MM.1S (cell line): ENCODE measurements around the gene ETV6.

Experiments used
- DNase-seq: peaks from one replicate; pipeline ENCODE4 v3.0.0-alpha.2; 2015
- H2AFZ ChIP-seq: fragments of 300-600 bp; sonication (generic); 2 replicates; pipeline ENCODE4 v1.6.0; 2016; ENCODE audit warnings: antibody characterized with exemption, low read length
- H3F3A ChIP-seq: fragments of 300-600 bp; sonication (generic); 2 replicates; pipeline ENCODE4 v1.6.1; 2016; ENCODE audit warnings: mild to moderate bottlenecking, antibody characterized with exemption, low read length, moderate library complexity, mixed read lengths; ENCODE audit not compliant: insufficient read depth
- H3K27ac ChIP-seq: fragments of 300-600 bp; sonication (generic); 2 replicates; pipeline ENCODE4 v1.5.1; 2016; ENCODE audit warnings: mild to moderate bottlenecking, low read length
- H3K27me3 ChIP-seq: fragments of 300-600 bp; sonication (generic); replicated peaks from 2 replicates; pipeline ENCODE4 v1.6.0; 2016; ENCODE audit warnings: low read length; ENCODE audit not compliant: insufficient read depth
- H3K36me3 ChIP-seq: fragments of 300-600 bp; sonication (generic); replicated peaks from 2 replicates; pipeline ENCODE4 v1.6.1; 2016; ENCODE audit warnings: mild to moderate bottlenecking, low read length, mixed read lengths; ENCODE audit not compliant: insufficient read depth
- H3K4me1 ChIP-seq: fragments of 300-600 bp; sonication (generic); 2 replicates; pipeline ENCODE4 v1.6.1; 2016; ENCODE audit warnings: low read length, mixed read lengths
- H3K4me2 ChIP-seq: fragments of 300-600 bp; sonication (generic); 2 replicates; pipeline ENCODE4 v1.6.0; 2016; ENCODE audit warnings: low read depth, low read length
- H3K4me3 ChIP-seq: fragments of 300-600 bp; sonication (generic); 2 replicates; pipeline ENCODE4 v1.5.1; 2016; ENCODE audit warnings: low read length, mixed read lengths
- H3K79me2 ChIP-seq: fragments of 300-600 bp; sonication (generic); 2 replicates; pipeline ENCODE4 v1.6.1; 2016; ENCODE audit warnings: mixed run types, low read length, mixed read lengths
- H3K9ac ChIP-seq: fragments of 300-600 bp; sonication (generic); 2 replicates; pipeline ENCODE4 v1.6.1; 2016; ENCODE audit warnings: low read length, mixed read lengths
- H3K9me2 ChIP-seq: fragments of 300-600 bp; sonication (generic); replicated peaks from 2 replicates; pipeline ENCODE4 v1.6.1; 2016; ENCODE audit warnings: mild to moderate bottlenecking, low read length, mixed read lengths; ENCODE audit not compliant: insufficient read depth
- H3K9me3 ChIP-seq: fragments of 300-600 bp; sonication (generic); replicated peaks from 2 replicates; pipeline ENCODE4 v1.6.1; 2016; ENCODE audit warnings: mild to moderate bottlenecking, low read length, mixed read lengths; ENCODE audit not compliant: insufficient read depth
- H4K20me1 ChIP-seq: fragments of 300-600 bp; sonication (generic); 2 replicates; pipeline ENCODE4 v1.6.1; 2016; ENCODE audit warnings: mild to moderate bottlenecking, low read length, moderate library complexity, mixed read lengths; ENCODE audit not compliant: insufficient read depth
- CTCF ChIP-seq: fragments of 300-600 bp; sonication (generic); IDR thresholded peaks from 2 replicates; pipeline ENCODE4 v1.5.1; 2016; ENCODE audit warnings: antibody characterized with exemption, low read length, mixed read lengths
- EZH2 ChIP-seq: fragments of 300-600 bp; sonication (generic); optimal IDR thresholded peaks from 2 replicates; pipeline ENCODE3; 2017; ENCODE audit warnings: low read depth, mild to moderate bottlenecking, antibody characterized with exemption, low read length, mixed read lengths
- EZH2phosphoT487 ChIP-seq: fragments of 300-600 bp; sonication (generic); IDR thresholded peaks from 2 replicates; pipeline ENCODE4 v1.6.1; 2018; ENCODE audit warnings: antibody characterized with exemption, low read length

Gene ETV6

GRCh38 chr12:11719678-11720099 lies 70.2 kb downstream of the ETV6 start:
- H3K36me3 ChIP-seq: no peaks in the 10 kb centered on the region
- H3K4me1 ChIP-seq: no peaks in the 10 kb centered on the region
- H3K4me3 ChIP-seq: no peak overlapping the region
- DNase-seq: no peak
- no peak overlapping the region for H3K27ac ChIP-seq
- peaks cover 11% of the 10 kb centered on the region; the same call in 1 of the 2 replicates for H3K79me2 ChIP-seq
- no peaks in the 10 kb centered on the region for H4K20me1 ChIP-seq
- H3K27me3 ChIP-seq: no peaks in the 10 kb centered on the region
- H3K9me3 ChIP-seq: no peaks in the 10 kb centered on the region
- H2AFZ ChIP-seq: no peak overlapping the region
- no peak overlapping the region for H3K4me2 ChIP-seq
- H3K9ac ChIP-seq: no peak overlapping the region
- H3F3A ChIP-seq: no peaks in the 10 kb centered on the region
- no peaks in the 10 kb centered on the region for H3K9me2 ChIP-seq
- TF ChIP-seq CTCF: no peak
- TF ChIP-seq EZH2: no peak
- no peak for TF ChIP-seq EZH2phosphoT487

GRCh38 chr12:11722071-11722470 lies 72.6 kb downstream of the ETV6 start:
- no peaks in the 10 kb centered on the region for H3K9me2 ChIP-seq
- H3F3A ChIP-seq: no peaks in the 10 kb centered on the region
- no peak for DNase-seq
- no peaks in the 10 kb centered on the region for H3K36me3 ChIP-seq
- H3K4me1 ChIP-seq: no peaks in the 10 kb centered on the region
- H3K27me3 ChIP-seq: no peaks in the 10 kb centered on the region
- H2AFZ ChIP-seq: no peak overlapping the region
- H3K4me3 ChIP-seq: no peak overlapping the region
- no peaks in the 10 kb centered on the region for H3K9me3 ChIP-seq
- H3K9ac ChIP-seq: no peak overlapping the region
- no peaks in the 10 kb centered on the region for H4K20me1 ChIP-seq
- H3K79me2 ChIP-seq: peaks cover 23% of the 10 kb centered on the region
- H3K4me2 ChIP-seq: no peak overlapping the region
- no peak overlapping the region for H3K27ac ChIP-seq
- TF ChIP-seq CTCF: no peak
- TF ChIP-seq EZH2phosphoT487: no peak

DNA sequence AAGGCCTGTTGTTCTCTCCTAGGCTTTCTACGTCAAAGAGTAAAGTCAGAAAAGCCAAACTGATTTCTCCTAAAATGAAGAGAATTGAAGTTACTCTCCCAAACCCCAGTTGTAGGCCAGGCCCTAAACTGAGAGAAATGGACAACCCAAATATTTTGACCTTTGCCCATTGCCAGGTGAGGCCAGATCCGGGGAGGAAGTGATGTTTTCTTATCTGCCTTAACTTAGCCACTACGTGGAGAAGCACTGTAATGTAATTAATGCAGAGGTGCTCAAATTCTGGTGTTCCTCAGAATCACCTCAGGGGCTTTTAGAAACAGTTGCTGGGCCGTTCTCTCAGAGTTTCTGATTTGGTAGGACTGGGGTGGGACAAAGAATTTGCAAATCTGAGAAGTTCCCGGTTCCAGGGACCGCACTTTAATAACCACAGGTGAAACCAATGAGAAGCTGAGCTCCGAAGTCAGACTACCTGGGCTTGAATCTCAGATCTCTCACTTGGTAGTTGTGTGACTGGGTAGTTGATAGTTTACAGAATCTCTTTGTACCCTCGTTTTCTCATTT lies 73.2 kb downstream of the ETV6 start:
- Histone ChIP-seq H4K20me1 (no peaks in the 10 kb centered on the region), H3F3A (no peaks in the 10 kb centered on the region), H2AFZ (no peak overlapping the region), H3K27ac (no peak overlapping the region), H3K9me2 (no peaks in the 10 kb centered on the region), H3K4me2 (no peak overlapping the region), H3K27me3 (no peaks in the 10 kb centered on the region), H3K9me3 (no peaks in the 10 kb centered on the region), H3K9ac (no peak overlapping the region), H3K36me3 (no peaks in the 10 kb centered on the region), H3K4me1 (no peaks in the 10 kb centered on the region), H3K4me3 (no peak overlapping the region), H3K79me2 (peaks cover 25% of the 10 kb centered on the region)
- no peak for TF ChIP-seq EZH2phosphoT487
- TF ChIP-seq EZH2: no peak
- no peak for TF ChIP-seq CTCF
- no peak for DNase-seq
